B cell (primary cell): ENCODE data around the gene ACAP2. TPM values are rescaled to one million over a fixed set of nuclear protein-coding genes. Genes with fewer than 3 reads are reported as not detected.

Experiments
- ATAC-seq: fragments of 200-7000 bp; cut with Tn5 transposase; one replicate; pipeline ENCODE4 v1.10.0; 2021; ENCODE audit warnings: low read depth, mild to moderate bottlenecking, moderate number of reproducible peaks, moderate library complexity
- CTCF ChIA-PET: fragments of 350-600 bp; sonication (Branson Sonifier 250); formaldehyde crosslinking; loops from one replicate; lab custom pipeline; 2021; ENCODE audit warnings: antibody characterized with exemption, inconsistent platforms; lab: Charles Lee
- POLR2A ChIA-PET: fragments of 350-600 bp; sonication (Branson Sonifier 250); formaldehyde crosslinking; loops from one replicate; lab custom pipeline; 2021; ENCODE audit warnings: antibody characterized with exemption; lab: Charles Lee
- DNase-seq: peaks from one replicate; pipeline ENCODE4 v3.0.0; 2013
- H2AFZ ChIP-seq: 2 replicates; pipeline ENCODE4 v1.6.1; 2012; ENCODE audit warnings: mild to moderate bottlenecking, low read depth, low read length; ENCODE audit not compliant: insufficient read depth, poor library complexity, severe bottlenecking
- H3K27ac ChIP-seq, 2 donors: 1 replicate in 1 of 2; 2 replicates in 1 of 2; pipeline ENCODE4 v1.5.1; 2012 to 2013; ENCODE audit warnings: low read length in 2 of 2, mild to moderate bottlenecking in 2 of 2, moderate library complexity in 1 of 2
- H3K27me3 ChIP-seq, 4 experiments: fragments of 200-600 bp in 1 of 4; sonication (generic) in 1 of 4; replicated peaks in 1 of 4; 1 replicate in 2 of 4; 2 replicates in 2 of 4; pipeline versions ENCODE4 v1.6.1 to v1.7.0; 2013 to 2016; ENCODE audit warnings: low read length in 3 of 4, mild to moderate bottlenecking in 2 of 4, mixed read lengths in 1 of 4, moderate library complexity in 1 of 4; ENCODE audit not compliant: insufficient read depth in 4 of 4, control insufficient read depth in 3 of 4; ENCODE audit errors: control extremely low read depth in 1 of 4
- H3K36me3 ChIP-seq, 2 experiments: replicated peaks in 1 of 2; 1 replicate in 1 of 2; 2 replicates in 1 of 2; pipeline versions ENCODE4 v1.6.1 to v1.7.1; 2013; ENCODE audit warnings: low read length in 1 of 2; ENCODE audit not compliant: insufficient read depth in 2 of 2, control insufficient read depth in 1 of 2; ENCODE audit errors: control extremely low read depth in 1 of 2, extremely low read depth in 1 of 2
- H3K4me1 ChIP-seq, 2 donors: fragments of 200-600 bp in 1 of 2; sonication (generic) in 1 of 2; 1 replicate in 1 of 2; 2 replicates in 1 of 2; pipeline versions ENCODE4 v1.5.1 to v1.6.1; 2013 to 2017; ENCODE audit warnings: low read length in 2 of 2; ENCODE audit not compliant: control insufficient read depth in 2 of 2, insufficient read depth in 2 of 2
- H3K4me2 ChIP-seq: replicated peaks from 2 replicates; pipeline ENCODE3; 2012; ENCODE audit warnings: mild to moderate bottlenecking, low read depth, low read length; ENCODE audit not compliant: poor library complexity, severe bottlenecking
- H3K4me3 ChIP-seq, 5 experiments: fragments of 200-600 bp in 1 of 5; sonication (generic) in 1 of 5; 1 replicate in 3 of 5; 2 replicates in 2 of 5; pipeline versions ENCODE4 v1.5.1 to v1.7.0; 2011 to 2016; ENCODE audit warnings: low read length in 4 of 5, mild to moderate bottlenecking in 4 of 5, low read depth in 2 of 5, control low read depth in 1 of 5, moderate library complexity in 1 of 5; ENCODE audit not compliant: insufficient read depth in 1 of 5; ENCODE audit errors: control extremely low read depth in 1 of 5, extremely low read depth in 1 of 5
- H3K79me2 ChIP-seq: fragments of 200-600 bp; sonication (generic); one replicate; pipeline ENCODE4 v1.6.0; 2016; ENCODE audit warnings: low read length; ENCODE audit not compliant: control insufficient read depth, insufficient read depth
- H3K9ac ChIP-seq: fragments of 200-600 bp; sonication (generic); 2 replicates; pipeline ENCODE4 v1.6.1; 2017; ENCODE audit warnings: mild to moderate bottlenecking, low read length, moderate library complexity
- H3K9me3 ChIP-seq, 3 donors: one replicate each; pipeline versions ENCODE4 v1.6.1 to v1.7.1; 2013; ENCODE audit warnings: low read length in 2 of 3; ENCODE audit not compliant: control insufficient read depth in 2 of 3, insufficient read depth in 1 of 3; ENCODE audit errors: control extremely low read depth in 1 of 3
- H4K20me1 ChIP-seq: 2 replicates; pipeline ENCODE4 v1.6.0; 2012; ENCODE audit warnings: mild to moderate bottlenecking, low read length; ENCODE audit not compliant: insufficient read depth, control insufficient read depth, poor library complexity, severe bottlenecking
- H3K27ac Mint-ChIP-seq: one replicate; pipeline ENCODE4 v1.8.0; 2021; ENCODE audit warnings: mixed read lengths
- H3K27me3 Mint-ChIP-seq: one replicate; pipeline ENCODE4 v1.8.0; 2021; ENCODE audit warnings: mixed read lengths
- H3K4me1 Mint-ChIP-seq: one replicate; pipeline ENCODE4 v1.8.0; 2021; ENCODE audit warnings: mixed read lengths
- H3K4me3 Mint-ChIP-seq: one replicate; pipeline ENCODE4 v1.8.0; 2021; ENCODE audit warnings: mixed read lengths
- H3K9me3 Mint-ChIP-seq: one replicate; pipeline ENCODE4 v1.8.0; 2022; ENCODE audit warnings: mixed read lengths; ENCODE audit not compliant: insufficient read depth
- EZH2 ChIP-seq: IDR thresholded peaks from 2 replicates; pipeline ENCODE4 v1.6.1; 2012; ENCODE audit warnings: borderline replicate concordance, low read depth, mild to moderate bottlenecking, moderate library complexity, low read length; ENCODE audit not compliant: insufficient read depth, poor library complexity, severe bottlenecking
- WGBS: methylation state at CpG from one replicate; pipeline ENCODE4 v1.1.5; 2013; ENCODE audit warnings: missing lambda C conversion rate; ENCODE audit not compliant: insufficient coverage; 5-methylcytosine and 5-hydroxymethylcytosine counted together
- intact Hi-C: fragments of 100-400 bp; cut with micrococcal nuclease; formaldehyde crosslinking; loops from one replicate; pipeline ENCODE4 v1.10.0; 2022
- polyA plus RNA-seq: library from polyadenylated mRNA; depleted of rRNA; stranded (reverse); fragments of >200 nt; gene quantifications from 2 replicates; pipeline ENCODE4 v1.2.3, GENCODE V29; 2012
- total RNA-seq, 2 donors: library from RNA; stranded (reverse); fragments of 120-200 nt in 1 of 2; gene quantifications; 1 replicate in 1 of 2; 2 replicates in 1 of 2; pipeline versions ENCODE4 v1.2.3 to v1.2.4, GENCODE V29; 2013 to 2022
- TF ChIP-seq, protein P1 (sequence below): fragments of 200-600 bp; IDR thresholded peaks from one replicate; pipeline ENCODE4 v1.8.0; 2022; ENCODE audit warnings: antibody characterized with exemption, mild to moderate bottlenecking

ACAP2 gene
- total and polyA plus RNA-seq, 2 donors (not counting 1 experiment from before 2014, with no cell fraction given) = 18.6 to 113 TPM

DNA sequence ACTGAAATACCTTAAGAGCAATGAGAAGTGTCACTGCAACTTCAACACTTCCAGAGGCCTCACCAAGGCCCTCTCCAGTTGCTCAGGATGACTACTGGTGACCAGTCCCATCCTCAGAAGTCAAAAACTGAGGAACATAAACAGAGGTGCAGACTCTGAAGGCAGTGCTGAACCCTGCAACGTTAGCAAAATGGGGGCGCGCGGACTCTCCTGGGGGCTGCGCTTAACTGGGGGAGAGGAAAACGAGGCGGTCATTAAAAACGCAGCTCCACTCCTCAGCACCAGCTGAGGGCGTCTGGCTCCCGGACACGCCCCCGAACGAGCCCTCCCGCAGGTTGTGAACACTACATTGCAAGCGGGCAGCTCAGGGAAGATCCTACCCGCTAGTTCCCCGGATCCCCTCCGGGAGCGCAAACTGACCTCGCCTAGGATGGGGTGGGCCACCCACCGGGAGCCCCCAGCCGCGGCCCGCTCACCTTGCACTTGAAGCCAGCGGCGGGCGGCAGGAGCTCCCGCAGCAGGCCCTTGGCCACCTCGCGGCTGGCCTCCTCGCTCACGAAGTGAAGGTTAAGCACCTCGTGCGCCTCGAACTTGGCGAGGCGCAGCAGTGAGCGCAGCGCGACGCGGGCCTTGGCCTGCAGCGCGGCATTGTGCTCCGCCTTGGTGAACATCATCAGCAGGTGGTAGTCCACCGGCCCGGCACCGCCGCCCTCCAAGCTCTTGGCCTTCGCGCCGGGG, 172.6 kb downstream of the ACAP2 start:
- peaks cover 17 to 18% of the 10 kb centered on the region in 2 donors for H3K4me1 ChIP-seq
- Mint-ChIP-seq H3K4me1 (peaks cover 19% of the 10 kb centered on the region), H3K27ac (peak overlapping the region; percentile 78), H3K27me3 (no peaks in the 10 kb centered on the region), H3K4me3 (peak overlapping the region; percentile 87), H3K9me3 (no peaks in the 10 kb centered on the region)
- POLR2A ChIA-PET = interaction anchor here (0.6 to 1.8 kb wide), 10 partner anchors 9 to 602 kb away, joined by 3 to 8 read pairs (median 4); partner anchors contain the start of genes ACAP2, FAM43A and LSG1
- ATAC-seq = no peak
- no peaks in the 10 kb centered on the region for H3K27me3 ChIP-seq
- peak overlapping the region; percentile 71 for H3K9ac ChIP-seq
- H3K27ac ChIP-seq = peak overlapping the region; percentile 27 to 52
- CTCF ChIA-PET = interaction anchor here (0.6 to 10.2 kb wide), 31 partner anchors 9 to 611 kb away, joined by 3 to 203 read pairs (median 5); partner anchors contain the start of genes ACAP2, FAM43A, LSG1 and PPP1R2
- WGBS = under 1% methylated on average over 50 of the region's 52 CpGs
- peak overlapping the region; percentile 83 for H3K4me2 ChIP-seq
- no peaks in the 10 kb centered on the region for H3K79me2 ChIP-seq
- TF ChIP-seq, protein P1, sequence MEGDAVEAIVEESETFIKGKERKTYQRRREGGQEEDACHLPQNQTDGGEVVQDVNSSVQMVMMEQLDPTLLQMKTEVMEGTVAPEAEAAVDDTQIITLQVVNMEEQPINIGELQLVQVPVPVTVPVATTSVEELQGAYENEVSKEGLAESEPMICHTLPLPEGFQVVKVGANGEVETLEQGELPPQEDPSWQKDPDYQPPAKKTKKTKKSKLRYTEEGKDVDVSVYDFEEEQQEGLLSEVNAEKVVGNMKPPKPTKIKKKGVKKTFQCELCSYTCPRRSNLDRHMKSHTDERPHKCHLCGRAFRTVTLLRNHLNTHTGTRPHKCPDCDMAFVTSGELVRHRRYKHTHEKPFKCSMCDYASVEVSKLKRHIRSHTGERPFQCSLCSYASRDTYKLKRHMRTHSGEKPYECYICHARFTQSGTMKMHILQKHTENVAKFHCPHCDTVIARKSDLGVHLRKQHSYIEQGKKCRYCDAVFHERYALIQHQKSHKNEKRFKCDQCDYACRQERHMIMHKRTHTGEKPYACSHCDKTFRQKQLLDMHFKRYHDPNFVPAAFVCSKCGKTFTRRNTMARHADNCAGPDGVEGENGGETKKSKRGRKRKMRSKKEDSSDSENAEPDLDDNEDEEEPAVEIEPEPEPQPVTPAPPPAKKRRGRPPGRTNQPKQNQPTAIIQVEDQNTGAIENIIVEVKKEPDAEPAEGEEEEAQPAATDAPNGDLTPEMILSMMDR = peak; percentile 63
- no peak for TF ChIP-seq EZH2
- peak overlapping the region; percentile 79 for H2AFZ ChIP-seq
- no peaks in the 10 kb centered on the region for H3K36me3 ChIP-seq
- H4K20me1 ChIP-seq = no peaks in the 10 kb centered on the region
- H3K9me3 ChIP-seq = no peaks in the 10 kb centered on the region
- intact Hi-C loops = loop anchor here (2.0 to 10.0 kb wide), 3 partner anchors 385 to 581 kb away; no protein-coding TSS in a partner anchor
- peak overlapping the region; percentile 35 to 88 (median 84) for H3K4me3 ChIP-seq
- DNase-seq = no peak
